Esophagus (tissue), 2 donors: Measurements from ENCODE around the gene CEBPB. TPM values are rescaled to one million over a fixed set of nuclear protein-coding genes. Genes with fewer than 3 reads are reported as not detected.
"Not testable (repeated sequence)": the region's sequence is repeated elsewhere in the genome, so short reads cannot be mapped to it uniquely, and the experiment has no call there.

ENCODE experiments used
- H3K27ac ChIP-seq, 2 donors: one replicate each; pipeline ENCODE4 v1.5.1; 2013; ENCODE audit warnings: low read depth in 2 of 2, mild to moderate bottlenecking in 2 of 2, inconsistent platforms in 1 of 2, low read length in 1 of 2, moderate library complexity in 1 of 2
- H3K27me3 ChIP-seq, 2 donors: one replicate each; pipeline ENCODE4 v1.6.1; 2013; ENCODE audit warnings: low read length in 2 of 2, control low read depth in 1 of 2, mild to moderate bottlenecking in 1 of 2; ENCODE audit not compliant: insufficient read depth in 2 of 2, control insufficient read depth in 1 of 2
- H3K36me3 ChIP-seq, 2 donors: one replicate each; pipeline ENCODE4 v1.6.1; 2013; ENCODE audit warnings: low read length in 1 of 2; ENCODE audit not compliant: control insufficient read depth in 2 of 2, insufficient read depth in 2 of 2
- H3K4me1 ChIP-seq, 2 donors: one replicate each; pipeline ENCODE4 v1.6.1; 2013; ENCODE audit warnings: low read length in 1 of 2; ENCODE audit not compliant: control insufficient read depth in 2 of 2, insufficient read depth in 2 of 2
- H3K4me3 ChIP-seq, 2 donors: one replicate each; pipeline ENCODE4 v1.5.1; 2013; ENCODE audit warnings: low read length in 2 of 2, mild to moderate bottlenecking in 2 of 2, low read depth in 1 of 2, moderate library complexity in 1 of 2
- H3K9me3 ChIP-seq, 2 donors: one replicate each; pipeline ENCODE4 v1.6.1; 2013; ENCODE audit warnings: mild to moderate bottlenecking in 2 of 2, low read depth in 1 of 2, low read length in 1 of 2, moderate library complexity in 1 of 2; ENCODE audit not compliant: control insufficient read depth in 2 of 2, insufficient read depth in 1 of 2
- WGBS, 2 donors: extraction: QIAGEN DNeasy Blood & Tissue Kit; methylation state at CpG; one replicate each; pipeline ENCODE4 v1.1.7; 2013; 5-methylcytosine and 5-hydroxymethylcytosine counted together
- polyA plus RNA-seq, 2 donors: library from polyadenylated mRNA; stranded (reverse); fragments of 200-250 nt; gene quantifications; one replicate each; pipeline ENCODE4 v1.2.3, GENCODE V29; 2013
- donor health status: healthy with polysubstance abuse.
- donor health status: Bipolar disorder and iron deficiency.

The CEBPB gene
- polyA plus RNA-seq, 2 donors: 6.9 to 19.6 TPM

DNA sequence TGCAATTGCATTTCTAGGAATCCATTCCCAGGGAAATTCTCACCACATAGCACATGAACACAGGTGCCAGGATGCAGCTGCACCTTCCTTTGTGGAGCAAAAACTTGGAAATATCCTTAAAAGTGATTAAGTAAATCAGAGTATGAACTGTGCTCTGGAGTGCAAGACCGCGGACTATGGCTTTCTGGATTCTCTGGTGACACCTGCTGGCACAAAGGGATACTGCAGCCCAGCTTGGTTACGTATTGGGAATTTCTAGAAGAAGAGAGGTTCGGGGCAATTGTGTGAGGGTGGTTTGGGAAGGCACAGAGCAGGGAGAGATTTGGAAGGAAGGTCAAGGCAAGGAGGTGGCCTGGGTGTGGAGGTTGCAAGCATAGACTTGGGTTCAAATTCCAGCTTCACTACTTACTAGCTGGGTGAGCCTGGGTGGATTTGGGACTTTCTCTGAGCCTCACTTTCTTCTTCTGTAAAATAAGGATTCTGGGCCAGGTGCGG, 21.3 kb upstream of the CEBPB start:
- Histone ChIP-seq H3K4me3 (no peak overlapping the region), H3K36me3 (no peaks in the 10 kb centered on the region), H3K27me3 (no peaks in the 10 kb centered on the region), H3K27ac (no peak overlapping the region), H3K9me3 (no peaks in the 10 kb centered on the region), H3K4me1 (peaks cover 3% of the 10 kb centered on the region in 2 donors)
- WGBS, 2 donors: 22 to 23% methylated on average over 5 of the region's 5 CpGs

DNA sequence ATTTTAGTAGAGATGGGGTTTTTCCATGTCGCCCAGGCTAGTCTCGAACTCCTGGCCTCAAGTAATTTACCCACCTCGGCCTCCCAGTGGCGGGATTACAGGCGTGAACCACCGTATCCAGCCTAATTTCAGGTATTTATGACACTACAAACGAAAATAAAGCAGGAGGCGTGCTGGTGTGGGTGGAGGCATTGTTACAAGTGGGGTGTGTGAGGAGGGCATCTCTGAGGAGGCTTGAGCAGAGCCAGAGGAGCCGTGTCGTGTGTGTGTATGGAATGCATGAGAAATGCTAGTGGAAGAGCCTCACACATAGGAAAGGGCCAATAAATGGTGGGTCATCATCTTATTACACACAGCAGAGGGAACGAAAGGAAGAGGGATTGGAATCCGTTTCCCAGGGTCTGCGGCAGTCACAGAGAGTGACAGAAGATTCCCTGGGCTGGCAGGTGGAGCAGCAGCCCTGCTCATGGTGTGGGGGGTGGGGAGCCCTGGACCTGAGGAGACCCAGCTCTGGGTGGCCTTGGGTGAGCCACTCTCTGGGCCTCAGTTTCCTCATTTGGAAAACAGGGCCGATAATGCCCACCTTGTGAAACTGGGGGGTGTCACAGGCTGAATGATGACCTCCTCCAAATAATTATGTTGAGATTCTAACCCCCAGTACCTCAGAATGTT, 19.9 kb upstream of the CEBPB start:
- no peaks in the 10 kb centered on the region for H3K27me3 ChIP-seq
- H3K4me3 ChIP-seq: no peak overlapping the region
- 91 to 92% methylated on average over 14 of the region's 14 CpGs for WGBS, 2 donors
- H3K9me3 ChIP-seq: no peaks in the 10 kb centered on the region
- H3K4me1 ChIP-seq: peaks cover 3% of the 10 kb centered on the region in 2 donors
- H3K36me3 ChIP-seq: no peaks in the 10 kb centered on the region
- H3K27ac ChIP-seq: no peak overlapping the region

- no peaks in the 10 kb centered on the region for H3K36me3 ChIP-seq
- no peaks in the 10 kb centered on the region for H3K9me3 ChIP-seq
- 8 to 9% methylated on average over 35 to 36 of the region's 36 CpGs for WGBS, 2 donors
- H3K27me3 ChIP-seq: no peaks in the 10 kb centered on the region
- peaks cover 3% of the 10 kb centered on the region in 2 donors for H3K4me1 ChIP-seq
- peak overlapping the region; percentile 38 for H3K4me3 ChIP-seq
- H3K27ac ChIP-seq: peak overlapping the region; percentile 50 to 81
These were observed 18.1 kb upstream of the CEBPB start for GRCh38 chr20:50172347-50173013.

DNA sequence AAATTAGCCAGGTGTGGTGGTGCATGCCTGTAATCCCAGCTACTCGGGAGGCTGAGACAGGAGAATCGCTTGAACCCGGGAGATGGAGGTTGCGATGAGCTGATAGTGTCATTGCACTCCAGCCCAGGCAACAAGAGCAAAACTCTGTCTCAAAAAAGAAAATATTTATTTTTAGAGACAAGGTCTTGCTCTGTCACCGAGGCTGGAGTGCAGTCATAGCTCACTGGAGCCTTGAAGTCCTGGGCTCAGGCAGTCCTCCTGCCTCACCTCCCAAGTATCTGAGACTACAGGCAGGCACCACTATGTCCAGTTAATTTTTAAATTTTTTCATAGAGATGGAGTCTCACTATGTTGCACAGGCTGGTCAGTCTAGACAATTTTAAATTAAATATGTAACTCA, 16.2 kb upstream of the CEBPB start:
- H3K9me3 ChIP-seq: no peaks in the 10 kb centered on the region
- H3K27ac ChIP-seq: no peak overlapping the region
- 90 to 94% methylated on average over 5 of the region's 5 CpGs for WGBS, 2 donors
- peaks cover 3% of the 10 kb centered on the region in 2 donors for H3K4me1 ChIP-seq
- H3K27me3 ChIP-seq: no peaks in the 10 kb centered on the region
- no peak overlapping the region for H3K4me3 ChIP-seq
- H3K36me3 ChIP-seq: no peaks in the 10 kb centered on the region

DNA sequence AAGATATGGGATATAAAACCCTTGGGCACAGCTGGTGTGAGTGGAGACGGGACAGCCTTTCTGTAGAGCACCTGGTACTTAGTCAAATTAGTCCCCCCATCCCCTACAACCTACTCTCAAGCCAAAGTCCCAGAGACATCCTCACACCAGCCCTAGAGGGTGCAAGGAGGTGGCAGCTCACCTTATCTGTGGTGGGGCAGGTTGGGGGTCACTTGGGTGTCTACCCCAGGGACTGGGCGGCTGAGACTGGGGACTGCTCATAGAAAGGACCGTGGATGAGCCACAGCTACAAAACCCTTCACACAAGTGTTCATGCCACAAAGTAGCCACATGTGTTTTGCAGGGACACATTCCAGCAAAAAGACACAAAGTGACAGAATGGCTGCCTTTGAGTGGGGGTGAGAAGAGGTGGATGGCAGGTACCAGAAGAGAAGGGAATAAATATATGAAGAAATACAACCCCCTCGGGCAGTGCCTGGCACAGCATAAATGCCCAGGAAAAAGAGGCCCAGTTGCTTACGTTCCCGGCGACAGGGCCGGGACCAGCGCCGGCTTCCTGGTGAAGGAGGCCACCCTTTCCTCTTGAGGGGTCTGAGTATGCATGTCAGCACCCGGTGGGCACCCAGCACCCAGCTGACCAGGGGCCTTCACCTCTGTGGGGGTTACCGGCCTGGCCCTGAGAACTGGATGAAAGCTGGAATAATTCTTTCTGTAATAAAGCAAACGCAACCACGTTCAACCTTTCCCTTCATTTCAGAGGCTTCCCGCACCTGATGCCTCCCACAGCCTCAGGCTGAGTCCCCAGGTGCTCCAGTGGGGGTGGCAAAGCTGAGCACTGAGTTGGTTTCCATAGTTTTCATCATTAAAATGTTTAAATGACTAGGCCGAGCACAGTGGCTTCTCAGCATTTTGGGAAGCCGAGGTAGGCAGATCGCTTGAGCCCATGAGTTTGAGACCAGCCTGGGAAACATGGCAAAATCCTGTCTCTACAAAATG, 14.4 kb upstream of the CEBPB start:
- H3K4me3 ChIP-seq: no peak overlapping the region
- WGBS, 2 donors: 93% methylated on average over 18 of the region's 18 CpGs
- H3K4me1 ChIP-seq: peaks cover 3% of the 10 kb centered on the region in 2 donors
- H3K9me3 ChIP-seq: no peaks in the 10 kb centered on the region
- no peak overlapping the region for H3K27ac ChIP-seq
- H3K36me3 ChIP-seq: no peaks in the 10 kb centered on the region
- H3K27me3 ChIP-seq: no peaks in the 10 kb centered on the region

DNA sequence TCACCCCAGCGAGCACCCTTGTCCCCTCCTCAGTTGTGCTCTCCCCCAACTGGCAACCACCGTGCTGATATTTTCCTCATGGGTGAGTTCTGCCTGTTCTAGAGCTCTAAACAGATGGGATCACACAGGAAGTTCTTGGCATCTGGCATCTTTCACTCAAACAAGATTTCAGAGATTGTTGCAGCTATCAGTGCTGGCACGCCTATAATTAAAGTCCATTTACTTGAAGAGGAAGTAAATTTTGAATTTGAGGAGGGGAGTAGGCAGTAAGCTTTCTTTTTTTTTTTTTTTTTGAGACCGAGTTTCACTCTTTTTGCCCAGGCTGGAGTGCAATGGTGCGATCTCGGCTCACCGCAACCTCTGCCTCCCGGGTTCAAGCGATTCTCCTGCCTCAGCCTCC, 12.0 kb upstream of the CEBPB start:
- not testable (repeated sequence) for H3K36me3 ChIP-seq, H3K4me3 ChIP-seq, H3K27ac ChIP-seq, H3K4me1 ChIP-seq, H3K9me3 ChIP-seq, H3K27me3 ChIP-seq
- WGBS, 2 donors: 83% methylated on average over 9 of the region's 9 CpGs

- H3K4me1 ChIP-seq: no peaks in the 10 kb centered on the region
- WGBS, 2 donors: 95% methylated on average over 10 of the region's 10 CpGs
- H3K4me3 ChIP-seq: no peak overlapping the region
These were observed 9.3 kb upstream of the CEBPB start for GRCh38 chr20:50181344-50181743.

DNA sequence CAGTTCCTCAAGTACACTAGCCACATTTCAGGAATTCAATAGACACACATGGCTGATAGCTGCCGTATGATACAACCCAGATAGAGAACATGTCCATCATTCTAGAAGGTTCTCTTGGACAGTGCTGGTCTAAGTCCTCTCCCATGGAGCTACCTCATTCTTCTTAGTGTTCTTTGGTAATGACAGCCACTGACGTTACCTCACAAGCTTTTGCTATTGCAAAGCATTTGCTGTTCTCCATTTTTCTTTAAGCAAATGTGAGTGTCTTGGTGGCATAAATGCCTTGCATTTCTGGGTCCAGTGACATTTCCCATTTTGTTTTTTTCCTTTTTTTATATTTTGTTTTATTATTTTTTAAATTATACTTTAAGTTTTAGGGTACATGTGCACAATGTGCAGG, 8.3 kb upstream of the CEBPB start:
- Histone ChIP-seq H3K9me3 (no peaks in the 10 kb centered on the region), H3K27ac (no peak overlapping the region), H3K4me1 (no peaks in the 10 kb centered on the region), H3K4me3 (no peak overlapping the region), H3K36me3 (no peaks in the 10 kb centered on the region), H3K27me3 (no peaks in the 10 kb centered on the region)
- 77 to 82% methylated on average over 2 of the region's 2 CpGs for WGBS, 2 donors

More at GRCh38 chr20:50181344-50181743, 9.3 kb upstream of the CEBPB start:
- H3K9me3 ChIP-seq: no peaks in the 10 kb centered on the region
- H3K27me3 ChIP-seq: no peaks in the 10 kb centered on the region
- no peaks in the 10 kb centered on the region for H3K36me3 ChIP-seq
- H3K27ac ChIP-seq: no peak overlapping the region

GRCh38 chr20:50185426-50185825, 5.2 kb upstream of the CEBPB start:
- WGBS, 2 donors: 92% methylated on average over 5 of the region's 5 CpGs
- Histone ChIP-seq H3K9me3 (no peaks in the 10 kb centered on the region), H3K4me1 (no peaks in the 10 kb centered on the region), H3K27me3 (no peaks in the 10 kb centered on the region), H3K27ac (no peak overlapping the region), H3K36me3 (no peaks in the 10 kb centered on the region), H3K4me3 (no peak overlapping the region)
